H9 (cell line): ENCODE data around the gene CD2. TPM values are rescaled to one million over a fixed set of nuclear protein-coding genes. Genes with fewer than 3 reads are reported as not detected.

Experiments used
- DNase-seq: peaks from one replicate; pipeline ENCODE4 v3.0.0-alpha.2; 2017
- H2AFZ ChIP-seq: one replicate; pipeline ENCODE4 v1.6.1; 2013; ENCODE audit warnings: mild to moderate bottlenecking, low read length, control low read depth, moderate library complexity
- H2AK5ac ChIP-seq: 2 replicates; pipeline ENCODE4 v1.6.1; 2013; ENCODE audit warnings: low read length, control low read depth, mixed read lengths; ENCODE audit not compliant: insufficient read length
- H2BK120ac ChIP-seq: one replicate; pipeline ENCODE4 v1.6.1; 2013; ENCODE audit warnings: low read depth, mild to moderate bottlenecking, low read length, control low read depth, inconsistent platforms; ENCODE audit not compliant: poor library complexity, severe bottlenecking
- H2BK12ac ChIP-seq: 2 replicates; pipeline ENCODE4 v1.6.1; 2013; ENCODE audit warnings: low read length, control low read depth, mixed read lengths, low read depth; ENCODE audit not compliant: insufficient read length
- H2BK15ac ChIP-seq: 2 replicates; pipeline ENCODE4 v1.6.1; 2013; ENCODE audit warnings: low read depth, low read length, control low read depth
- H2BK20ac ChIP-seq: one replicate; pipeline ENCODE4 v1.6.1; 2013; ENCODE audit warnings: low read depth, mild to moderate bottlenecking, low read length, control low read depth, inconsistent platforms; ENCODE audit not compliant: poor library complexity, severe bottlenecking
- H2BK5ac ChIP-seq: 2 replicates; pipeline ENCODE4 v1.6.1; 2013; ENCODE audit warnings: low read length, control low read depth, mixed read lengths; ENCODE audit not compliant: insufficient read length
- H3K14ac ChIP-seq: 2 replicates; pipeline ENCODE4 v1.6.1; 2013; ENCODE audit warnings: low read length, control low read depth; ENCODE audit not compliant: insufficient read depth
- H3K18ac ChIP-seq: 2 replicates; pipeline ENCODE4 v1.6.1; 2013; ENCODE audit warnings: low read depth, mild to moderate bottlenecking, mixed read lengths, low read length, control low read depth; ENCODE audit not compliant: insufficient read length
- H3K23ac ChIP-seq: 2 replicates; pipeline ENCODE4 v1.6.1; 2013; ENCODE audit warnings: low read length, control low read depth, mixed read lengths, low read depth; ENCODE audit not compliant: insufficient read length
- H3K23me2 ChIP-seq: 2 replicates; pipeline ENCODE4 v1.6.1; 2013; ENCODE audit warnings: low read depth, mild to moderate bottlenecking, mixed read lengths, low read length, control low read depth; ENCODE audit not compliant: insufficient read length, poor library complexity, severe bottlenecking
- H3K27ac ChIP-seq: 2 replicates; pipeline ENCODE4 v1.5.1; 2013; ENCODE audit warnings: low read length, control low read depth, mixed read lengths, low read depth; ENCODE audit not compliant: insufficient read length
- H3K27me3 ChIP-seq: 2 replicates; pipeline ENCODE4 v1.6.1; 2013; ENCODE audit warnings: low read length, control low read depth, inconsistent platforms; ENCODE audit not compliant: insufficient read depth
- H3K4ac ChIP-seq: 2 replicates; pipeline ENCODE4 v1.6.1; 2013; ENCODE audit warnings: low read depth, mild to moderate bottlenecking, control low read depth, inconsistent platforms, low read length, moderate library complexity
- H3K4me1 ChIP-seq: 2 replicates; pipeline ENCODE4 v1.6.1; 2013; ENCODE audit warnings: low read length, control low read depth, inconsistent platforms; ENCODE audit not compliant: insufficient read depth
- H3K4me2 ChIP-seq: 2 replicates; pipeline ENCODE4 v1.6.1; 2013; ENCODE audit warnings: low read length, control low read depth, mixed read lengths; ENCODE audit not compliant: insufficient read length, insufficient read depth
- H3K56ac ChIP-seq: 2 replicates; pipeline ENCODE4 v1.6.1; 2013; ENCODE audit warnings: low read depth, mild to moderate bottlenecking, mixed read lengths, low read length, control low read depth; ENCODE audit not compliant: insufficient read length
- H3K79me1 ChIP-seq: 2 replicates; pipeline ENCODE4 v1.6.1; 2013; ENCODE audit warnings: low read depth, mild to moderate bottlenecking, moderate library complexity, low read length, control low read depth, inconsistent platforms; ENCODE audit not compliant: insufficient read depth, poor library complexity, severe bottlenecking
- H3K79me2 ChIP-seq: 2 replicates; pipeline ENCODE4 v1.6.1; 2013; ENCODE audit warnings: low read length, control low read depth, inconsistent platforms; ENCODE audit not compliant: insufficient read depth
- H3K9ac ChIP-seq: 2 replicates; pipeline ENCODE4 v1.6.1; 2013; ENCODE audit warnings: low read length, control low read depth, mixed read lengths; ENCODE audit not compliant: insufficient read length; ENCODE audit errors: extremely low read depth
- H3K9me3 ChIP-seq: one replicate; pipeline ENCODE4 v1.6.1; 2013; ENCODE audit warnings: low read depth, low read length, inconsistent platforms; ENCODE audit not compliant: control insufficient read depth
- H3T11ph ChIP-seq: one replicate; pipeline ENCODE4 v1.6.1; 2013; ENCODE audit warnings: mild to moderate bottlenecking, low read length, control low read depth, inconsistent platforms
- H4K20me1 ChIP-seq: one replicate; pipeline ENCODE4 v1.6.1; 2013; ENCODE audit not compliant: control insufficient read depth, insufficient read length, insufficient read depth
- H4K5ac ChIP-seq: 2 replicates; pipeline ENCODE4 v1.6.1; 2013; ENCODE audit warnings: low read depth, mild to moderate bottlenecking, mixed read lengths, low read length, control low read depth; ENCODE audit not compliant: insufficient read length
- H4K8ac ChIP-seq: replicated peaks from 2 replicates; pipeline ENCODE4 v1.6.1; 2013; ENCODE audit warnings: low read length, control low read depth, mixed read lengths, low read depth; ENCODE audit not compliant: insufficient read length
- H4K91ac ChIP-seq: 2 replicates; pipeline ENCODE4 v1.6.1; 2013; ENCODE audit warnings: low read depth, mild to moderate bottlenecking, moderate library complexity, mixed read lengths, low read length, control low read depth; ENCODE audit not compliant: insufficient read length
- H3K27ac Mint-ChIP-seq, 3 experiments: 2 replicates in 2 of 3; 3 replicates in 1 of 3; pipeline ENCODE4 v1.8.0; 2020 to 2021; ENCODE audit warnings: mixed read lengths in 3 of 3, mild to moderate bottlenecking in 1 of 3, moderate library complexity in 1 of 3
- H3K27me3 Mint-ChIP-seq: 2 replicates; pipeline ENCODE4 v1.8.0; 2021; ENCODE audit warnings: low read depth, mild to moderate bottlenecking, moderate library complexity, mixed read lengths
- H3K36me3 Mint-ChIP-seq, 3 experiments: 2 replicates in 2 of 3; 3 replicates in 1 of 3; pipeline ENCODE4 v1.8.0; 2020 to 2021; ENCODE audit warnings: low read depth in 3 of 3, mixed read lengths in 3 of 3; ENCODE audit not compliant: insufficient read depth in 1 of 3
- H3K4me1 Mint-ChIP-seq, 2 experiments: 2 replicates each; pipeline ENCODE4 v1.8.0; 2020; ENCODE audit warnings: mixed read lengths in 2 of 2
- H3K4me3 Mint-ChIP-seq, 2 experiments: 2 replicates in 1 of 2; 3 replicates in 1 of 2; pipeline ENCODE4 v1.8.0; 2020 to 2021; ENCODE audit warnings: mild to moderate bottlenecking in 2 of 2, mixed read lengths in 2 of 2, moderate library complexity in 1 of 2
- H3K9me3 Mint-ChIP-seq, 2 experiments: 2 replicates in 1 of 2; 3 replicates in 1 of 2; pipeline ENCODE4 v1.8.0; 2020; ENCODE audit warnings: mild to moderate bottlenecking in 2 of 2, mixed read lengths in 2 of 2, moderate library complexity in 1 of 2
- WGBS: extraction: QIAGEN DNeasy Blood & Tissue Kit; methylation state at CpG from one replicate; pipeline ENCODE4 v1.1.7; 2013; ENCODE audit warnings: missing lambda C conversion rate, low lambda C conversion rate, mixed read lengths; ENCODE audit not compliant: insufficient read length; ENCODE audit errors: extremely low coverage; 5-methylcytosine and 5-hydroxymethylcytosine counted together
- total RNA-seq: library from RNA; stranded (reverse); gene quantifications from 2 replicates; pipeline ENCODE4 v1.2.1, GENCODE V29; 2021
- TF ChIP-seq, protein P1 (sequence below): fragments of 200-600 bp; sonication (generic); conservative IDR thresholded peaks from 3 replicates; pipeline ENCODE4 v1.8.0; 2021; ENCODE audit warnings: antibody characterized with exemption, mild to moderate bottlenecking

The CD2 gene
- total RNA-seq, 1 experiment from 2014 or later = not detected

DNA sequence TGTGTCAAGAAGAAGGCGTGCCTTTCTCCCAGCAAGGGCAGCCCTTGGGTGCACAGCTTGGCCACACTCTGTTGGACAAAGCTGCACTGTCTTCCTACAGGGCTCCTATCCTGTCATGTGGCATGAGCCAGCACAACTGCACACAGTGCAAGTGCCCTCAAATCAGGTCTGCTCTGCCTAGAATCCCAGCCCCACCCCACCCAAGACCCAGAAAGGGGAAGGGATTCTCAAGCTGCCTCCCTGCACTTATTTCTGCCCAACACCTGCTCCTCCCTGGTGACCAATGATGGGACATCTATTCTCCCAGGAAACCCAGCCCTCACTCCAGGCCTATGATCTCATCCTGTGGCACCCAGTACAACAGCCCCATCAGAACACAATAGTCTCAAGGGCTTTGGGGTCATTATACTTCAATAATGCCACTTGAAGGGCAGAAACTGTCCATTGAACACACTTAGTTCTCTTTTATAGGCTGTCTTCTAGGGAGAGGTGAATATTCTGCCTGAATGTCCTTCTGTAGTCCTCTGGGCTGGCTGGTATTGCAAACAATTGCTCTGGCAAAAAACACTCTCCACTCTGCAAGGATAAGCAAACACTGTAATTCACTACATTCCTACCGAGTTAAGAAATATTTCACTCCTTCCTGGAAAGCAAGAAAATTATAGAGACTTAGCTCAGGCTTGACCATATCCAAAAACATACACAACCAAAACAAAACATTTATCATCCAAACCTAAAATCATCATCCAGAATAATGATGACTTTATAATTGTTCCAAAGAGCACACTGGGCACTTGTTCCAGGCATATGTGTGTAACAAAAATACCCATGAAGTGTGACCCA, 43.6 kb upstream of the CD2 start:
- H2AFZ ChIP-seq = no peak overlapping the region
- H4K20me1 ChIP-seq = no peaks in the 10 kb centered on the region
- no peak overlapping the region for H3K18ac ChIP-seq
- no peak overlapping the region for H2BK20ac ChIP-seq
- H3K56ac ChIP-seq = no peak overlapping the region
- H3K9ac ChIP-seq = no peak overlapping the region
- 0 out of 5 replicates have a peak overlapping the region, but pooled peaks of 1 of the 2 experiments have one; percentile 1 for H3K4me3 Mint-ChIP-seq
- H3K27ac Mint-ChIP-seq = no peak overlapping the region
- TF ChIP-seq, protein P1, sequence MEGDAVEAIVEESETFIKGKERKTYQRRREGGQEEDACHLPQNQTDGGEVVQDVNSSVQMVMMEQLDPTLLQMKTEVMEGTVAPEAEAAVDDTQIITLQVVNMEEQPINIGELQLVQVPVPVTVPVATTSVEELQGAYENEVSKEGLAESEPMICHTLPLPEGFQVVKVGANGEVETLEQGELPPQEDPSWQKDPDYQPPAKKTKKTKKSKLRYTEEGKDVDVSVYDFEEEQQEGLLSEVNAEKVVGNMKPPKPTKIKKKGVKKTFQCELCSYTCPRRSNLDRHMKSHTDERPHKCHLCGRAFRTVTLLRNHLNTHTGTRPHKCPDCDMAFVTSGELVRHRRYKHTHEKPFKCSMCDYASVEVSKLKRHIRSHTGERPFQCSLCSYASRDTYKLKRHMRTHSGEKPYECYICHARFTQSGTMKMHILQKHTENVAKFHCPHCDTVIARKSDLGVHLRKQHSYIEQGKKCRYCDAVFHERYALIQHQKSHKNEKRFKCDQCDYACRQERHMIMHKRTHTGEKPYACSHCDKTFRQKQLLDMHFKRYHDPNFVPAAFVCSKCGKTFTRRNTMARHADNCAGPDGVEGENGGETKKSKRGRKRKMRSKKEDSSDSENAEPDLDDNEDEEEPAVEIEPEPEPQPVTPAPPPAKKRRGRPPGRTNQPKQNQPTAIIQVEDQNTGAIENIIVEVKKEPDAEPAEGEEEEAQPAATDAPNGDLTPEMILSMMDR = no peak
- H3K27me3 ChIP-seq = no peaks in the 10 kb centered on the region
- no peak overlapping the region for H3K14ac ChIP-seq
- no peak overlapping the region for H4K8ac ChIP-seq
- H3K9me3 ChIP-seq = no peaks in the 10 kb centered on the region
- H3K27ac ChIP-seq = no peak overlapping the region
- H4K5ac ChIP-seq = no peak overlapping the region
- H3K23ac ChIP-seq = no peak overlapping the region
- no peak overlapping the region for H3T11ph ChIP-seq
- H2BK15ac ChIP-seq = no peak overlapping the region
- no peak overlapping the region for H3K4ac ChIP-seq
- H3K36me3 Mint-ChIP-seq = peaks cover 3 to 10% (median 6%) of the 10 kb centered on the region in 3 experiments; a peak in 5 of 7 replicates
- H4K91ac ChIP-seq = no peak overlapping the region
- WGBS = no CpG with 5 or more reads among the region's 2 CpGs
- peaks cover 10 to 12% of the 10 kb centered on the region in 2 experiments; a peak in 4 of 5 replicates for H3K9me3 Mint-ChIP-seq
- H2BK5ac ChIP-seq = no peak overlapping the region
- no peaks in the 10 kb centered on the region; the same call in 1 of the 2 replicates for H3K4me1 ChIP-seq
- H3K79me2 ChIP-seq = no peaks in the 10 kb centered on the region
- no peaks in the 10 kb centered on the region for H3K79me1 ChIP-seq
- H3K4me2 ChIP-seq = no peak overlapping the region
- DNase-seq = no peak
- peaks cover 28 to 31% of the 10 kb centered on the region in 2 experiments for H3K4me1 Mint-ChIP-seq
- no peak overlapping the region for H2AK5ac ChIP-seq
- no peak overlapping the region for H2BK12ac ChIP-seq
- H3K27me3 Mint-ChIP-seq = peaks cover 3% of the 10 kb centered on the region; the same call in 1 of the 2 replicates
- H3K23me2 ChIP-seq = no peaks in the 10 kb centered on the region
- no peak overlapping the region for H2BK120ac ChIP-seq
